ENCODE data around the gene SLC6A2.

SLC6A2 gene

DNA sequence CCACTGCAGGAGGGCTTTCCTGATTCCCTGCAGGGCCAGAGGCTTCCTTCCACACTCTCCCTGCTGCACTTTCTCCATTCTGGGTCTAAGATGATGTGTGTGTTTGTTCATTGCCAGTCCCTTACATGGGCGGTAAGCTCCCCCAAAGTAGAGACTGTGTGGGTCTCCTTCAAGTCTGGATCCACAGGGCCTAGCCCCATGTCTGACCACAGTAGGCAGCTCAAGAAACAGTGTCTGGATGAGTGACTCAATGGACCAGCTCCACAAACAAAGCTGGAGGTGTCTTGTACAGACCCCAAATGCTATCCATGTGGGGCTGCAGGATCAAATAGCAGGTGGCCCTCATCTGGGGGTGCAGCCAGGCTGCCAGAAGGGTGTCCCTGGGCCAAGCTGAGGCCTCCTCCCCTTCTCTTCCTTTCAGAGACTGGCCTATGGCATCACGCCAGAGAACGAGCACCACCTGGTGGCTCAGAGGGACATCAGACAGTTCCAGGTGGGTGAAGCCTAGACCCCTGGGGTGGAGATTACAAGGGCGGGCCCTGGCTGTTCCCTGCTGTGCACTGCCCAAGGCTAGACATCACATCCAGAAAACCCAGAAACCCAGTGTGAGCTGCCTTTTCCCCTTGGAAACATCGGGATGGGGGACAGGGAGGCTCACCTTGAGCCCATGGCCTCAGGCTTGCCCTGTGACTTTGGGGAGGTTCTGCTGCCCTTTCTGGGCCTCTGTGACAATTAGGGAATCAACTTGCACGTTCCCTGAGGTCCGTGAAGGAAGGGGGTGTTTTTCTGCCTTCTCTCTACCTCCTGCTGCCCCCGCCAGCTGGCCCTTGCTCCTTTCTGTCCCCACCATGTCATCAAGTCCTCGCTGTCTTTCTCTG is 45.9 kb downstream of the SLC6A2 start:
- Histone ChIP-seq H3K18ac (ENCODE audit: low read depth in 1 of 2, low read length in 2 of 2) (no peak overlapping the region), H4K8ac (ENCODE audit: low read length) (no peak overlapping the region), H3K4me1 (ENCODE audit: control insufficient read depth, insufficient read depth, low read depth, low read length) (peaks cover 3% of the 10 kb centered on the region), H2BK120ac (ENCODE audit: low read depth, low read length) (no peak overlapping the region), H3K9ac (ENCODE audit: low read length) (no peak overlapping the region), H3K79me1 (replicated peaks; ENCODE audit: low read length, poor library complexity, severe bottlenecking) (no peaks in the 10 kb centered on the region), H3K9me3 (ENCODE audit: control insufficient read depth, low read length) (no peaks in the 10 kb centered on the region), H4K91ac (ENCODE audit: low read length) (no peak overlapping the region), H3K4me3 (ENCODE audit: insufficient read depth in 1 of 2, low read depth in 1 of 2, low read length in 2 of 2) (no peak overlapping the region), H3K27me3 (ENCODE audit: control insufficient read depth in 1 of 2, insufficient read depth in 1 of 2, low read length in 2 of 2) (peaks cover 40 to 53% of the 10 kb centered on the region in 2 experiments), H3K4me2 (ENCODE audit: low read length, poor library complexity, severe bottlenecking) (no peak overlapping the region), H2BK15ac (ENCODE audit: low read depth, poor library complexity, severe bottlenecking) (no peak overlapping the region), H2AK5ac (ENCODE audit: low read length, severe bottlenecking) (no peak overlapping the region), H3K4ac (ENCODE audit: low read depth in 1 of 2, low read length in 2 of 2) (no peak overlapping the region), H2AFZ (ENCODE audit: low read depth, low read length) (no peak overlapping the region), H2BK12ac (ENCODE audit: low read length in 2 of 2) (no peak overlapping the region), H3K23ac (ENCODE audit: low read length in 2 of 2) (no peak overlapping the region), H3K14ac (ENCODE audit: low read length in 2 of 2) (no peak overlapping the region), H3K36me3 (ENCODE audit: control insufficient read depth in 1 of 2, insufficient read depth in 2 of 2, low read depth in 1 of 2, low read length in 2 of 2) (no peaks in the 10 kb centered on the region), H2BK5ac (ENCODE audit: low read depth, low read length, poor library complexity, severe bottlenecking) (no peak overlapping the region), H3K27ac (ENCODE audit: low read length, poor library complexity, severe bottlenecking) (no peak overlapping the region)
- WGBS: 58% methylated on average over 9 of the region's 9 CpGs
- DNase-seq: peak; percentile 37

DNA sequence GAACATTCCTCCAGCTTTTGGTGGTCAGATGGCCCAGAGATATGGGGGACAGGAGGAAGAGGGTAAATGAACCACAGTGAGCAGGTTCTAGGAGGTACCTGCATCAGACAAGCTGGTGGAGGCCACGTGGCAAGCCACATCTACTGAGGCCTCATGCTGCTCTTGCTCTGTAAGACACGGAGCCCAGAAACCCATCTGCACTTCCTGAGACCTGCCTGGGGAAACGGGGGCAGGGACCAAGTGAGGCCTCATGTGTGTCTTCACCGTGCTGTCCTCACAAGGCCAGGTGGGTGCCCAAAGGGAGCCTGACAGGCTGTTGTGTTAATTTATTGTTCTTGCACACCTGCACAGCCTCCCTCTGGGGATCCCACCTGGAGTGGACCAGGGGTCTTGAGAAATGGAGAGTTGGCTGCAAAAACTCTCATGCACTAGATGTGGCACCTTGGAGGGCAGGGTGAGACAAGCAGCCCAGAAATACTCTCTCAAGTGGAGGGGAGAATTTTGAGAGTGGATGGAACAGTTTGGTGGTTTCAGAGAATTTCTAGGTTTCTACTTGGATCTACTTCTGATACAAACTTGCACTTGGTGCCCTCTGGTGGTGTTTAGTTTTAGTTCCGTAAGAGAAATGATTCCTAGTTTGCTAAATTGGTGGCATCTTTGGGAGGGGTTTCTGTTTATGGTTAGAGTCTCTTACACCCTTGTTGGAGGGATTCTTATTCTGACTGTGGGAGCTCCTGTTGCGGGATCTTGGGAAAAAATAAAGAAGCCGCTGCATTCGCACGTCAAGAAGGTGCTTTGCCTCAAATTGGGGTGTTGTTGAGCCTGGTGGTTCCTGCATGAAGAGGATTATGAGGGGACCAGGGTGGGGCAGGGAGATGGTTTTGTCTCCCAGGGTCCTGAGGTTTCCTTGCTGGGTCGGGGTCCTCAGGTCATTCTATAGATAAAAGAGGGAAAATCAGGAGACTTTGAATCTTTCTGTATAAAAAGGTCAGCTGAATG is 47.5 kb downstream of the SLC6A2 start:
- no peak overlapping the region for H3K4me3 ChIP-seq (ENCODE audit: insufficient read depth in 1 of 2, low read depth in 1 of 2, low read length in 2 of 2)
- H3K14ac ChIP-seq (ENCODE audit: low read length in 2 of 2): peak overlapping the region in 1 of 2 experiments; percentile 71
- peak overlapping the region in 1 of 2 experiments; percentile 70 for H3K23ac ChIP-seq (ENCODE audit: low read length in 2 of 2)
- H3K36me3 ChIP-seq (ENCODE audit: control insufficient read depth in 1 of 2, insufficient read depth in 2 of 2, low read depth in 1 of 2, low read length in 2 of 2): no peaks in the 10 kb centered on the region
- no peak overlapping the region for H3K27ac ChIP-seq (ENCODE audit: low read length, poor library complexity, severe bottlenecking)
- H3K79me1 ChIP-seq (replicated peaks; ENCODE audit: low read length, poor library complexity, severe bottlenecking): no peaks in the 10 kb centered on the region
- H2BK15ac ChIP-seq (ENCODE audit: low read depth, poor library complexity, severe bottlenecking): no peak overlapping the region
- H3K27me3 ChIP-seq (ENCODE audit: control insufficient read depth in 1 of 2, insufficient read depth in 1 of 2, low read length in 2 of 2): peaks cover 38 to 60% of the 10 kb centered on the region in 2 experiments
- peak; percentile 60 for DNase-seq
- WGBS: 25% methylated on average over 10 of the region's 10 CpGs
- H2AFZ ChIP-seq (ENCODE audit: low read depth, low read length): no peak overlapping the region
- peak overlapping the region; percentile 17 for H4K8ac ChIP-seq (ENCODE audit: low read length)
- H2BK12ac ChIP-seq (ENCODE audit: low read length in 2 of 2): no peak overlapping the region
- no peaks in the 10 kb centered on the region for H3K9me3 ChIP-seq (ENCODE audit: control insufficient read depth, low read length)
- H2BK120ac ChIP-seq (ENCODE audit: low read depth, low read length): no peak overlapping the region
- no peak overlapping the region for H3K18ac ChIP-seq (ENCODE audit: low read depth in 1 of 2, low read length in 2 of 2)
- H3K4ac ChIP-seq (ENCODE audit: low read depth in 1 of 2, low read length in 2 of 2): no peak overlapping the region
- H2AK5ac ChIP-seq (ENCODE audit: low read length, severe bottlenecking): no peak overlapping the region
- no peak overlapping the region for H3K9ac ChIP-seq (ENCODE audit: low read length)
- peak overlapping the region; percentile 1 for H4K91ac ChIP-seq (ENCODE audit: low read length)
- H2BK5ac ChIP-seq (ENCODE audit: low read depth, low read length, poor library complexity, severe bottlenecking): no peak overlapping the region
- H3K4me2 ChIP-seq (ENCODE audit: low read length, poor library complexity, severe bottlenecking): no peak overlapping the region
- H3K4me1 ChIP-seq (ENCODE audit: control insufficient read depth, insufficient read depth, low read depth, low read length): peaks cover 3% of the 10 kb centered on the region

DNA sequence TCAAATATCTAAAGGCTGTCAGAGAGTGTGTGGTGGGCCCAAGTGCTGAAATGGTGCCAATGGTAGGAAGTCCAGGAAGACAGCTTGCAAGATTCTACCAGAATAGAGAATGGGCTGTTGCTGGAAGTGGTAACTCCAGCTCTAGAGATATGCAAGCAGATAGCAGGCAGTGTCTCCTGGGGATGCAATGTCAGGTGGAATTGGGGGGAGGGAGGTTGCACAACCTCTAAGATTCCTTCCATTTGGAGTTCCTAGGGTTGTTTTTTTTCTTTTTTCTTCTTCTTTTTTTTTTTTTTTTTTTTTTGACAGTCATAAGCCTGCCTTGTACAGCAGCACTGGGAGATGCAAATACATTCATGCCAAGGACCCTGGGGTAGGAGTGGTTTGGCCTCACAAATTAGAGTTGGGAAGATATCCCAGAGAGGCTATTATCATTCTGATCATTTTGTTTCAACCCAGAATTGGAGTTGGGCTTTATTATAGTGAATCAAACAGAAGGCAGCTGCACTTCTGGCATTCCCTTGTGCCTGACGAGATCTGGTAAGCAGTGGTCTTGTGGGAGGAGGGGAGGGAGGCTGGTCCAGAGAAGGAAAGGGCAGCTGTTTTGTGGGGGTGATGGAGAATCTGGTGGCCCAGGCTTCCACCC is 51.1 kb downstream of the SLC6A2 start:
- Histone ChIP-seq H3K27ac (ENCODE audit: low read length, poor library complexity, severe bottlenecking) (no peak overlapping the region), H2BK120ac (ENCODE audit: low read depth, low read length) (no peak overlapping the region), H2BK12ac (ENCODE audit: low read length in 2 of 2) (no peak overlapping the region), H3K9ac (ENCODE audit: low read length) (no peak overlapping the region), H3K79me1 (replicated peaks; ENCODE audit: low read length, poor library complexity, severe bottlenecking) (no peaks in the 10 kb centered on the region), H3K4me1 (ENCODE audit: control insufficient read depth, insufficient read depth, low read depth, low read length) (peaks cover 3% of the 10 kb centered on the region), H3K27me3 (ENCODE audit: control insufficient read depth in 1 of 2, insufficient read depth in 1 of 2, low read length in 2 of 2) (peaks cover 30 to 75% of the 10 kb centered on the region in 2 experiments), H3K18ac (ENCODE audit: low read depth in 1 of 2, low read length in 2 of 2) (no peak overlapping the region), H3K36me3 (ENCODE audit: control insufficient read depth in 1 of 2, insufficient read depth in 2 of 2, low read depth in 1 of 2, low read length in 2 of 2) (no peaks in the 10 kb centered on the region), H2BK5ac (ENCODE audit: low read depth, low read length, poor library complexity, severe bottlenecking) (no peak overlapping the region), H3K14ac (ENCODE audit: low read length in 2 of 2) (no peak overlapping the region), H3K4ac (ENCODE audit: low read depth in 1 of 2, low read length in 2 of 2) (no peak overlapping the region), H3K4me3 (ENCODE audit: insufficient read depth in 1 of 2, low read depth in 1 of 2, low read length in 2 of 2) (no peak overlapping the region), H4K91ac (ENCODE audit: low read length) (no peak overlapping the region), H2AK5ac (ENCODE audit: low read length, severe bottlenecking) (no peak overlapping the region), H3K9me3 (ENCODE audit: control insufficient read depth, low read length) (no peaks in the 10 kb centered on the region), H3K4me2 (ENCODE audit: low read length, poor library complexity, severe bottlenecking) (no peak overlapping the region), H3K23ac (ENCODE audit: low read length in 2 of 2) (no peak overlapping the region), H2AFZ (ENCODE audit: low read depth, low read length) (no peak overlapping the region), H4K8ac (ENCODE audit: low read length) (no peak overlapping the region), H2BK15ac (ENCODE audit: low read depth, poor library complexity, severe bottlenecking) (no peak overlapping the region)
- WGBS: 56% methylated on average over 1 of the region's 1 CpG
- no peak for DNase-seq
